Measurements from ENCODE around the gene SGSH. TPM values are rescaled to one million over a fixed set of nuclear protein-coding genes. Genes with fewer than 3 reads are reported as not detected.

The SGSH gene
- polyA plus RNA-seq, 1 donor (not counting 4 experiments of a cell fraction or from before 2014, with no cell fraction given) = 9.6 TPM

GRCh38 chr17:80183581-80184422 lies 36.3 kb downstream of the SGSH start:
- H3K9me3 ChIP-seq (ENCODE audit: control insufficient read depth, low read depth, low read length) = no peaks in the 10 kb centered on the region
- no peak for FAIRE-seq

GRCh38 chr17:80182845-80183223 lies 37.3 kb downstream of the SGSH start:
- no peaks in the 10 kb centered on the region for H3K9me3 ChIP-seq (ENCODE audit: control insufficient read depth, low read depth, low read length)
- no peak overlapping the region for H3K9ac ChIP-seq (ENCODE audit: control insufficient read depth, extremely low read depth, insufficient read depth, low read length)
- peaks cover 8% of the 10 kb centered on the region for H3K27me3 ChIP-seq (ENCODE audit: control insufficient read depth, extremely low read depth, insufficient read depth, low read length)
- TF ChIP-seq EZH2 (IDR thresholded peaks at IDR 0.05; ENCODE audit: low read length) = no peak
- TF ChIP-seq, protein P1, sequence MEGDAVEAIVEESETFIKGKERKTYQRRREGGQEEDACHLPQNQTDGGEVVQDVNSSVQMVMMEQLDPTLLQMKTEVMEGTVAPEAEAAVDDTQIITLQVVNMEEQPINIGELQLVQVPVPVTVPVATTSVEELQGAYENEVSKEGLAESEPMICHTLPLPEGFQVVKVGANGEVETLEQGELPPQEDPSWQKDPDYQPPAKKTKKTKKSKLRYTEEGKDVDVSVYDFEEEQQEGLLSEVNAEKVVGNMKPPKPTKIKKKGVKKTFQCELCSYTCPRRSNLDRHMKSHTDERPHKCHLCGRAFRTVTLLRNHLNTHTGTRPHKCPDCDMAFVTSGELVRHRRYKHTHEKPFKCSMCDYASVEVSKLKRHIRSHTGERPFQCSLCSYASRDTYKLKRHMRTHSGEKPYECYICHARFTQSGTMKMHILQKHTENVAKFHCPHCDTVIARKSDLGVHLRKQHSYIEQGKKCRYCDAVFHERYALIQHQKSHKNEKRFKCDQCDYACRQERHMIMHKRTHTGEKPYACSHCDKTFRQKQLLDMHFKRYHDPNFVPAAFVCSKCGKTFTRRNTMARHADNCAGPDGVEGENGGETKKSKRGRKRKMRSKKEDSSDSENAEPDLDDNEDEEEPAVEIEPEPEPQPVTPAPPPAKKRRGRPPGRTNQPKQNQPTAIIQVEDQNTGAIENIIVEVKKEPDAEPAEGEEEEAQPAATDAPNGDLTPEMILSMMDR (optimal IDR thresholded peaks at IDR 0.05 in 1 of 3, IDR thresholded peaks at IDR 0.05 in 1 of 3, conservative IDR thresholded peaks at IDR 0.05 in 1 of 3; ENCODE audit: extremely low read depth in 1 of 3, insufficient read depth in 2 of 3, low read length in 3 of 3) = no peak
- H3K4me1 ChIP-seq (ENCODE audit: control insufficient read depth, extremely low read depth, insufficient read depth, low read length) = peaks cover 13% of the 10 kb centered on the region
- H3K79me2 ChIP-seq (ENCODE audit: control insufficient read depth, insufficient read depth, low read length) = no peaks in the 10 kb centered on the region
- no peaks in the 10 kb centered on the region for H4K20me1 ChIP-seq (ENCODE audit: control insufficient read depth, extremely low read depth, insufficient read depth, low read length)
- no peak overlapping the region for H3K27ac ChIP-seq (ENCODE audit: control insufficient read depth, insufficient read depth, low read length)
- no peak overlapping the region for H3K4me2 ChIP-seq (ENCODE audit: control insufficient read depth, extremely low read depth, insufficient read depth, low read depth, low read length)
- dilution Hi-C loops (cut with MboI; ENCODE audit: extremely low pct_ligation_motif_present, low sequenced_read_pairs) = no loop called here
- no peaks in the 10 kb centered on the region for H3K36me3 ChIP-seq (ENCODE audit: control insufficient read depth in 2 of 2, extremely low read depth in 1 of 2, insufficient read depth in 2 of 2, low read length in 2 of 2)
- H3K4me3 ChIP-seq (ENCODE audit: control insufficient read depth in 2 of 3, extremely low read depth in 1 of 3, insufficient read depth in 2 of 3, low read depth in 1 of 3, low read length in 3 of 3) = no peak overlapping the region
- FAIRE-seq (no peak), DNase-seq (ENCODE audit: low read depth, low spot score) (no peak)
- H2AFZ ChIP-seq (ENCODE audit: control insufficient read depth, low read length) = no peak overlapping the region
- H3K9me1 ChIP-seq (ENCODE audit: control insufficient read depth, extremely low read depth, insufficient read depth, low read length) = peaks cover 2% of the 10 kb centered on the region

More at GRCh38 chr17:80183581-80184422, 36.3 kb downstream of the SGSH start:
- no peak for DNase-seq (ENCODE audit: low read depth, low spot score)
- Histone ChIP-seq H2AFZ (ENCODE audit: control insufficient read depth, low read length) (no peak overlapping the region), H3K27ac (ENCODE audit: control insufficient read depth, insufficient read depth, low read length) (no peak overlapping the region), H3K9ac (ENCODE audit: control insufficient read depth, extremely low read depth, insufficient read depth, low read length) (no peak overlapping the region), H3K27me3 (ENCODE audit: control insufficient read depth, extremely low read depth, insufficient read depth, low read length) (peaks cover 8% of the 10 kb centered on the region), H3K4me2 (ENCODE audit: control insufficient read depth, extremely low read depth, insufficient read depth, low read depth, low read length) (no peak overlapping the region), H3K4me1 (ENCODE audit: control insufficient read depth, extremely low read depth, insufficient read depth, low read length) (peaks cover 19% of the 10 kb centered on the region), H3K79me2 (ENCODE audit: control insufficient read depth, insufficient read depth, low read length) (no peaks in the 10 kb centered on the region), H3K4me3 (ENCODE audit: control insufficient read depth in 2 of 3, extremely low read depth in 1 of 3, insufficient read depth in 2 of 3, low read depth in 1 of 3, low read length in 3 of 3) (no peak overlapping the region), H3K36me3 (ENCODE audit: control insufficient read depth in 2 of 2, extremely low read depth in 1 of 2, insufficient read depth in 2 of 2, low read length in 2 of 2) (no peaks in the 10 kb centered on the region), H3K9me1 (ENCODE audit: control insufficient read depth, extremely low read depth, insufficient read depth, low read length) (peaks cover 2% of the 10 kb centered on the region), H4K20me1 (ENCODE audit: control insufficient read depth, extremely low read depth, insufficient read depth, low read length) (no peaks in the 10 kb centered on the region)
- no peak for TF ChIP-seq EZH2 (IDR thresholded peaks at IDR 0.05; ENCODE audit: low read length)
- TF ChIP-seq, protein P1 (optimal IDR thresholded peaks at IDR 0.05 in 1 of 3, IDR thresholded peaks at IDR 0.05 in 1 of 3, conservative IDR thresholded peaks at IDR 0.05 in 1 of 3; ENCODE audit: extremely low read depth in 1 of 3, insufficient read depth in 2 of 3, low read length in 3 of 3) = no peak
- dilution Hi-C loops (cut with MboI; ENCODE audit: extremely low pct_ligation_motif_present, low sequenced_read_pairs) = no loop called here
